Measurements from ENCODE around the gene TNS4.

TNS4 gene

DNA sequence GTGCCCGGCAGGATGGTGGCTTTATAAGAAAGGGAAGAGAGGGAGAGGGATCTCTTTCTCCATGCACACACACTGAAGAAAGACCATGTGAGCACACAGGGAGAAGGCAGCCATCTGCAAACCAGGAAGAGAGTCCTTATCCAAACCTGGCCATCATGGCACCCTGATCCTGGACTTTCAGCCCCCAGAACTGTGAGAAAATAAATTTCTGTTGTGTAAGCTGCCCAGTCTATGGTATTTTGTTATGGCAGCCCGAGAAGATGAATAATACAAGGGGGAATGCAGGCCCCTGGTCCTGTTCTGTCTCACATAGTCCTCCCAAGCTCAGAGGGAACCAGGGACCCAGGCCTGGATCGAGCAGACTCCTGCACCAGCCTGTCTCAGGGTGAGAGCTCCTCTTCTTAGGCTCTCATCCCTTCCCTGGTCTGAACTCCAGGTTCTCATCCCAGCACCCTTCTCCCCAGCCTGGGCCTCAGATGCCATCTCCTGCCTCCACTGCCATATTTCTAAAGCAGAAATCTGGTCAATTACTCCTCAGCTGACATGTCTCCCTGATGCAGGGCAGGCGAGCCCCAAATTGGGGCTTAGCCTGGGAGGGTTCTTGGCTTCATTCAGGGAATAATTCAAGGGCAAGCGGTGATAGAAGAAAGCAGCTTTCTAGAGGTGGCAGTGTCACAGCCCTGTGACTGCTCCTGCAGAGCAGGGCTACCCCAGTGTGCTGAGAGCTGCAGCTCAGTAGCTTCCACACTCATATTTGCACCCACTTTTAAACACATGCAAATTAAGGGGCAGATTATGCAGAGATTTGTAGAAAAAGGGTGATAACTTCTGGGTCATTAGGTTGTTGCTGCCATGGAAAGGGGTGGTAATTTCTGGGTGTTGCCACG, 29.3 kb downstream of the TNS4 start:
- DNase-seq, result no peak

GRCh38 chr17:40470932-40471828, 30.2 kb downstream of the TNS4 start:
- no peak for DNase-seq

DNA sequence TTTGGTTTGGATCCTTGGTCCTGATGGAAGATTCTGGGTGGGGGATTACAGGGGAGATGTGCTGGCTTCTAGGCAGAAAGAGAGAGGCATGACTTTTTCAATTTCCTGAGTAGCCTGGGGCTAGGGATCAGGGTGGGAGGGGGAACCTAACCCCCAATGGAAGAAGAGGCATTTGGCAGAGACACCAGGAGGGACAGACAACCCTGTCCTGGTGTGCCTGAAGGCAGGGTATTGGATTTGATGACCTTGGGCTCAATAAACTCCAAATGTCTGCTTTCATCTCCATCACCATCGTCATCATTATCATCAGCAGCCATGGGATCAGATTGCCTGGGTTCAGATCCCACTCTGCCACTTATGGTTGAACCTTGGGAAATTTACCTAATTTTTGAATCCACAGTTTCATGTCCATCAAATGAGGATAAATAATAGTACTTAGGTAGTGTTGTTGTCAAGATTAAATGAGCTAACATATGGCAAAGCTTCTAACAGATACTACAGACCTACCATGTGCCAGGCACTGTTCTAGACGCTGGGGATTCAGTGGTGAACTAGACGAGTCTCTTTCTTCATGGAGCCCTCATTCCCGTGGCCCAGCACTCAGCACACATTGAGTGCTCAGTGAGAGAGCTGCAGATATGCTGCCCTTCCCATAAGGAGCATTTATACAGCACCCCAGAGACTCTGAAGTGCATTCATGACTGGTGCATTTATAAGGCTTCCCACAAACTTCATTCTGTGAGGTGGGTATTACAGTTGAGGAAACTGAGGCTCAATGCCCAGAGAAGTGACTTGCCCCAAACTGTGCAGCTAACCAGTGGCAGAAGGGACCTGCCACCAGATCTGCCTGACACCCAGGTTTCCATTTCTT, 31.4 kb downstream of the TNS4 start:
- no peak for DNase-seq

GRCh38 chr17:40468560-40468959, 32.9 kb downstream of the TNS4 start:
- no peak for DNase-seq

GRCh38 chr17:40467281-40467867, 34.0 kb downstream of the TNS4 start:
- no peak for DNase-seq

- no peak for DNase-seq
These were observed 35.0 kb downstream of the TNS4 start for GRCh38 chr17:40466298-40466971.

GRCh38 chr17:40464392-40464855, 37.0 kb downstream of the TNS4 start:
- DNase-seq, result no peak

GRCh38 chr17:40463122-40463550, 38.3 kb downstream of the TNS4 start:
- DNase-seq, result no peak

DNA sequence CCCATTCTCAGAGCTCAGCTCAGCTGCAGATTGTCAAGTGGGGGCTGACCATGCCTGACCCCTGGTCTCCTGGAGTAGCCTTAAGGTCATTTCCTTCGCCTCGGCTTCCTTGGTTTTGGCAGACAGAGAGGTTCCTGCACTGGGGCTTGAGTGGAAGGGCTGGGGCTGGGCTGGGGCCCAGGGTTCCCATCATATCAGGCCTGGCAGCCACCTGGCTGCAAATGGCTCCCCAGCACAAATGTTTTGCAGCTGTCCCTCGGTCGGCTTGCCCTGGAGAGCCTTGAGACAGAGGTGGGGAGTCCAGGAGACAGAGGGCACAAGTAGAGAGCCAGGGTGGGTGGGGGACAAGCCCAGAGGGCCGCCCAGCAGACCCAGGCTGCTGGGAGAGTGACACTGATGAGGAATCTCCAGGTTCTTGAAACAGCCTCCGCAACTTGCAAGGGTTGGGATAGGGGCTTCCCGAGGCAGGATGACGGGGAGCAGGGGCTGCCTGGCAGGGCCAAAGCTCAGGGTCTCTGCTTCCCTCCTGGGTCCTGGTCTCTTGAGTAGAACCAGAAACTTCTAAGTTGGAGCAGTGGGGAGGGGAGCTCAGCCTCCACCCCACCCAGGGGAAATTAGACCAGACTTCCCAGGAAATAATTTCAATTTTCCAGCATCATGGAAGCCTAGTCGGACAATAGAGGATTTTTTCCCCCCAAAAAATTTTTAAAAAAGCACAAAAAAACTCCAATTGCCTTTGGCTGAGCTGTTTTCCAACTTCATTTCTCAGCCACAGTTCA, 38.9 kb downstream of the TNS4 start:
- DNase-seq, result no peak

DNA sequence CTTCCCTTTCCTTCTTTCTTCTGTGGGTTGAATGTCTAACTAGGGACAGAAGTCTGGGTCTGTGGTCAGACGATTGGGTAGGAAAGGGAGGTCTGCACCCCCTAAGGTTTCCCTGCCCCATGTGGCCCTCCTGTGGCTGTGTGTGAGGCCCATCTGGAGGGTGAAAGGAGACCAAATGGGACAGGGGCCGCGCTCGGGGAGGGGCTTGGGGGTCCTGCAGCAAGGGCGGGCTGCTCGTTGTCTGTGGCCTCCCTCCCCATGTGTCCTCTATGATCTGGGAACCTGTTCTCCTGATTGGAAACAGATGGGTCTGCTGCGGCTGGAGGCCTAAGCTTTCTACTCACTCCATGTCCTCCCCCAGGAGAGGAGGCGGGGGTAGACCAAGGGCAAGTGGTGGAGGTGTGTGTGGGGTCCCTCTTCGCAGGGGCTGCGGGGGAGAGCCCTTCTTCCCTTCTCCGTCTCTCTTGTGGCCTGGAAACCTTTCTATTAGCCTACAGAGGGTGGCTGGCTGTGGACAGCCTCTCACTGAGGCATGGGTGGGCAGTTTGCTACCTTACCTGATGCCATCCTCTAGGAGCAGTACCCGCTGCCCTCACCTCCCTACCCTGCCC, 39.6 kb downstream of the TNS4 start:
- no peak for DNase-seq

DNA sequence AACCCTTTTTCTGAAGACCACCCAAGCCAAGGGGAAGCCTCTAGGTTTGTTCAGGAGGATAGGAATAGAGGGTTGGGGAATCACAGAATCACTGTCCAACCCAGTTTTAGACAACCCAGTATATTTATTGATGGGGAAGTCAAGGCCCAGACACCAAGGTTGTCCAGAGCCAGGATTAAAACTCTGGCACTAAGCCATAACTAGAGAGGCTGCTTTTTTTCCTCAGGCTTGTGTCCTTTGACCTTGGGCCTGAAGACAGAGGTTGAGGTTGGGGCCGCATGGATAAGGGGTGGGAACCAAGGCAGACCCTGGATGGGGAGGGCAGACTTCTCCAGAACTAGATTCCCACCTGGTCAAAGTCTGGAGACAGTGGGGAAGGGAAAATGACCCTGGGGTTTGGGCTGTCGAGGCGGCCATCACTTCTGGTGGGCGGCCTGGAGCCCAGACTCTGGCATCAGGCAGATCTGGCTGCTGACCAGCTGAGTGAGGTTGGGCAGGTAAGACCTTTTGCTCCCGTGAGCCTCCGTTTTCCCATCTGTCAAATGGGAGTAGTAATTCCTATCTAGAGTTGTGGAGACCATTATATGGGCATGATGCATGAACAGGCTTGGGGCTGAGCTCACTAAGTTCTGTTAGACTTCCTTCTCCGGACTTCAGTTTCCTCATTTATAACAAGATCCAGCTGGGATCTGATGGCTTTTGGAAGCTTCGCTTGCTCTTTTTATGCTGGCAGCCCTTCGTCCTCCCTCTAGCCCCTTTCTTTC, 40.3 kb downstream of the TNS4 start:
- no peak for DNase-seq

DNA sequence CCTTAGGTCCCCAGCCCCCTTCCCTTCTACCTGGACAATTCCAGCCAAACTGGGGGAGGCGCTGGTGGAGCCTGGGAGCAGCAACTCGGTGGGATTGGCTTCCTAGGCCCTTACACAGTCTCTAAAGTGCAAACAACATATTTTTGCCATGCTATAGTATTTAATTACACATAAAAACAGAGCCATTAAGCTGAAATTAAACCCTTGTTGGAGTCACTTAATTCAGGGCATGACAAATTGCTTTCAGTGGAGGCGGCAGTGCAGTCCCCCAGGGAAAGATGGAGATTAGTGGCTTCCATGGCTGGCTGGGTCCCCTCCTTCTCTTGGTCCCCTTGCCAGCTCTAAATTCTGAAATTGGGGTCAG, 40.8 kb downstream of the TNS4 start:
- no peak for DNase-seq

- no peak for DNase-seq
These were observed 41.5 kb downstream of the TNS4 start for GRCh38 chr17:40459636-40460603.

DNA sequence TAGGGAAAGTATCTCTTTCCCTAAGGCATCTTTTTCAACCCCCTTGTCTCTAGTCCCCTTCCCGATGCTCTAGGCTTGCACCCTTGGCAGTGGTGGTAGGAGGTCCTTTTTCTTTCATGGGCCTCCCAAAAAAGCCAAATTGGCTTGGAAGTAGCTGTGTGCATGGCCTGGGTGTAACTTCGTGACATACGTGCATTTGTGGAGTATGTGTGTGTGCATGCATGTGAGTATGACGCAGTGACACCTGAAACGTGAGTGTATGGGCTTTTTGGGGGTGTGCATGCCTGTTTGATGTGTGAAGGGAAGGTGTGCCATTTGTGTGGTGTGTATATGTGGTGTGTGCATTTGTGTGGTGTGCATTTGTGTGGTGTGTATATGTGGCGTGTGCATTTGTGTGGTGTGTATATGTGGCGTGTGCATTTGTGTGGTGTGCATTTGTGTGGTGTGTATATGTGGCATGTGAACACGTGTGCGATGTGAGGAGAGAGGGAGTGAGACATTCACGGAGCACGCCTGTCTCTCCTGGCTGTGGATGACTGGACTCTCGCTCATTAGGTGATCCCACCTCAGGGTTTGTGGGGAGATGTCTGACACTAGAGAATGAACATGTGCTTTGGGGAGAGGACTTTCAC, 42.5 kb downstream of the TNS4 start:
- DNase-seq, result no peak

DNA sequence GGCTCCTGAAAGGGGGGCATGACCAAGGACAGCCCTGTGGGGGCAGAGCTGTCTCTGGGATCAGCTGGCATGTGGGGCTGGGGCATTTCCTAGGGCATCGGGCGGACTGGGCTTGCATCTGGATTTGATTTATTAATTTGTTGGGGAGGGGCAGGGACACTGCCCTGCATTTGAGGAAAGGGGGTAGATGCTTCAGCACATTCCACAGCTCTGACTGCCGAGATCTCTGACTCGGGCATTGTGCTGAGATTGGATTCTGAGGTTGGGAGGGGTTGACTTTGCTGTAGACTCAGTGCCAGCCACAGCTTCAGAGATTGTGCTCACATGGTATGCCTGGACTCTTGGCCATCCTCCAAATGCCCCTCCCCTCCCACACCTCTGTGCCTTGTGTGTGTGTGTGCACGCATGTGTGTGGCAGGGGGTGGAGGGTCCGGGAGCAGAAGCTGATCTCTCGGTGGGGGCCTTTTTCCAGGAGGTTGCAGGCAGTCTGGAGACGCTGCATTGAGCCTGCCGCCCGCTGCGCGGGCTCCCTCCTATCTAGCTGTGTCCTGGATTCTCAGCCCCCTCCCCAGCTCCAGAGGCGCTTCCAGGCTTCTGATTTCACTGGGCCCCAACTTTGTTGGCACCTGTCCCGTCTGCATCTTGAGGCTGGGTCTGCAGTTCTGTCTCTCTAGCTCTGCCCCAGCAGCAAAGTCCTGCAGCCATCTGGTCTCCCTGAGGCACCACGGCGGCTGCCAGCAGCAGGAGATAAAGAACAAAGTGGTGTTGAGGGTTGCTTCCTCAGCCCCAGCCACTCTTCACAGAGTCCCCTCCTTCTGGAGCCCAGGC, 43.2 kb downstream of the TNS4 start:
- no peak for DNase-seq

GRCh38 chr17:40457369-40457768, 44.1 kb downstream of the TNS4 start:
- no peak for DNase-seq

DNA sequence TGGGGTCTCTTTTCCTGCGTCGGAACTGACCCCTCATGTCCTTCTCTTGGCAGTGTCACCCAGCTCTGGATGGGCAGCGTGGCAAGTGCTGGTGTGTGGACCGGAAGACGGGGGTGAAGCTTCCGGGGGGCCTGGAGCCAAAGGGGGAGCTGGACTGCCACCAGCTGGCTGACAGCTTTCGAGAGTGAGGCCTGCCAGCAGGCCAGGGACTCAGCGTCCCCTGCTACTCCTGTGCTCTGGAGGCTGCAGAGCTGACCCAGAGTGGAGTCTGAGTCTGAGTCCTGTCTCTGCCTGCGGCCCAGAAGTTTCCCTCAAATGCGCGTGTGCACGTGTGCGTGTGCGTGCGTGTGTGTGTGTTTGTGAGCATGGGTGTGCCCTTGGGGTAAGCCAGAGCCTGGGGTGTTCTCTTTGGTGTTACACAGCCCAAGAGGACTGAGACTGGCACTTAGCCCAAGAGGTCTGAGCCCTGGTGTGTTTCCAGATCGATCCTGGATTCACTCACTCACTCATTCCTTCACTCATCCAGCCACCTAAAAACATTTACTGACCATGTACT, 44.9 kb downstream of the TNS4 start:
- no peak for DNase-seq
